GM20431 (cell line): ENCODE measurements around the gene SSU72.

Source experiments
- in situ Hi-C: fragments of 300-500 bp; cut with MseI, MboI; formaldehyde crosslinking; loops from one replicate; pipeline ENCODE4 v1.15.0; 2020; ENCODE audit warnings: low sequenced_read_pairs; ENCODE audit not compliant: unreplicated experiment

The SSU72 gene

DNA sequence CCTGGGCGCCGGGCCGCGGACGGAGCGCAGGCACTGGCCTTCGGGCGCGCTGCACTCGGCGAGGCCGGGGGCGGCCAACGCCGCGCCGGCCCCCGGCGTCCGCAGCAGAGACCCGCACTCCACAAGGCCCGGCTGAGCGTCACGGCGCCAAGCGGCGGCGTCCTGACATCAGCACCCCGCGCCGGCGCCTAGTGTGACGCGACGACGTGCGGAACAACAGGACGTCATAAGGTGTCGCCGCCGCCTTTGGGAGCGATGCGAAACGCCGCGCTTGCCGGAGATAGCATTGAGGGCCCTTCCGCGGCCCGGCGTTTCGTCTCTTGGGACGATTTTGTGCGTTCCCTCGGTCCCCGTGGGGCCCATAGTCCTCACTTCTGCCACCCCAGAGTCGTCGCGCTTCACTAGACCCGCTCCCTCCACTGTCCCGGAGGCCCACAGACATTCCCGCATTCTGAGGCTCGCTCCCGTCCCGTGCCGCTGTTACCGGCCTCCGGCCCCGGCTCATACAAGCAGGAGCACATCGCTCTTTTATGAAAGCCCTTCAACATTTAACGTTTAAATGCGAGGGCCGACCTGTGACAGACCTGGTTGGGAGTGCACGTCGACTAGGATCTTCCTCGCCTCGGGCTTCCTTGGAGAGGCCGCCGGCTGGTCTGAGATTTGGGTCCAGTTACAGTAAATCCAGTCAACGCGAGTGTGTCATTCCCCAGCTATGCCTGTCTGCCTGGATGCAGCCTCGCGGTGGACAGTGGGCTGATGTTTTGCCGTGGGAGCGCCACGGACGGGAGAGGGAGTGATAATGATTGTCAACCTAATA, at the start of gene SSU72:
SSU72 (minus strand) TSS at position 143 of the 817 bp plus-strand sequence. CDS start 306 bp downstream, outside the sequence.
- in situ Hi-C loops = no loop called here

DNA sequence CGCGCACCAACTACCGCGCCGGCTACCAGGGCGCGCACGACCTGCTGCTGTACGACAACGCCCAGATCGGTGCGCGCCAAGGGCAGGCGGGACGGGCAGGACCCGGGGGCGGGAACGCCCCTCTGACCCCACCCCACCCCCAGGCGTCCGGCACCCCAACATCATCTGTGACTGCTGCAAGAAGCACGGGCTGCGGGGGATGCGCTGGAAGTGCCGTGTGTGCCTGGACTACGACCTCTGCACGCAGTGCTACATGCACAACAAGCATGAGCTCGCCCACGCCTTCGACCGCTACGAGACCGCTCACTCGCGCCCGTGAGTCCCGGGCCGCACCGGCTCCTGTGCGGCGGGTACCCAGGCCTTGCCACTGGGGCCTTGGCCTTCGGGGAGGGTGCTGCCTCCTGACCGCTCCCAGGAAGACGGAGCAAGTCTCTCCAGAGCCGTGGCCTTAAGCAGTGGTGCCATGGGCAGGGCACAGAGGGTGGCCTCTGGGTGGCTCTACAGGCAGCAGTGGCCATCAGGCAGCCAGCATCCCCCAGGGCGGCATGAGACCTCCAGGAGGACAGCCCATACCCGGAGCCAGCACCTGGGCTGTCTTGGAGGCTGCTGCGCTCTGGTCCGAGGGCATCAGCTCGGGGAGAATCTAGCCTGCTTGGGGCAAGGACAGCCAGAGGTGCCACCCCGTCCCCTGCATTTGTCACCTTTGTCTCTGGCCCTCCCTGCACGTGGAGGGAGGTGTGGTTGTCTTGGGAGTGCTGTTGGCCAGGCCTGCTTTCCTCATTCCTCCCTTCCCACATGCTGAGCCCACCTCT, 49.2 kb upstream of the SSU72 start:
- in situ Hi-C loops = no loop called here

DNA sequence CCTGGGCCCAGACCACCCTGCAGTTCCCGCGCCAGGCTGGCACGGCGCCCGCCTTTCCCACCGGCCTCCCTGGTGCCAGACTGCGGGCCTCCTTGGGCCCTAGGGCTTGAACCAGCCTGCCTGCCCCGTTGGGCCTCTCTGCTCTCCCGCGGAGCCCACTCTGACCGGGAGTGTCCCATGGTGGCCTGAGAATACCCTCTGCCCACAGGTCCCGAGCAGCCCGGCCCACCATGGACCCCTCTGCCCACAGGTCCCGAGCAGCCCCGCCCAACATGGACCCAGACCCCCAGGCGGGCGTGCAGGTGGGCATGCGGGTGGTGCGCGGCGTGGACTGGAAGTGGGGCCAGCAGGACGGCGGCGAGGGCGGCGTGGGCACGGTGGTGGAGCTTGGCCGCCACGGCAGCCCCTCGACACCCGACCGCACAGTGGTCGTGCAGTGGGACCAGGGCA, 48.5 kb upstream of the SSU72 start:
- in situ Hi-C loops = no loop called here

GRCh38 chr1:1622788-1623094, 48.1 kb upstream of the SSU72 start:
- in situ Hi-C loops = no loop called here

DNA sequence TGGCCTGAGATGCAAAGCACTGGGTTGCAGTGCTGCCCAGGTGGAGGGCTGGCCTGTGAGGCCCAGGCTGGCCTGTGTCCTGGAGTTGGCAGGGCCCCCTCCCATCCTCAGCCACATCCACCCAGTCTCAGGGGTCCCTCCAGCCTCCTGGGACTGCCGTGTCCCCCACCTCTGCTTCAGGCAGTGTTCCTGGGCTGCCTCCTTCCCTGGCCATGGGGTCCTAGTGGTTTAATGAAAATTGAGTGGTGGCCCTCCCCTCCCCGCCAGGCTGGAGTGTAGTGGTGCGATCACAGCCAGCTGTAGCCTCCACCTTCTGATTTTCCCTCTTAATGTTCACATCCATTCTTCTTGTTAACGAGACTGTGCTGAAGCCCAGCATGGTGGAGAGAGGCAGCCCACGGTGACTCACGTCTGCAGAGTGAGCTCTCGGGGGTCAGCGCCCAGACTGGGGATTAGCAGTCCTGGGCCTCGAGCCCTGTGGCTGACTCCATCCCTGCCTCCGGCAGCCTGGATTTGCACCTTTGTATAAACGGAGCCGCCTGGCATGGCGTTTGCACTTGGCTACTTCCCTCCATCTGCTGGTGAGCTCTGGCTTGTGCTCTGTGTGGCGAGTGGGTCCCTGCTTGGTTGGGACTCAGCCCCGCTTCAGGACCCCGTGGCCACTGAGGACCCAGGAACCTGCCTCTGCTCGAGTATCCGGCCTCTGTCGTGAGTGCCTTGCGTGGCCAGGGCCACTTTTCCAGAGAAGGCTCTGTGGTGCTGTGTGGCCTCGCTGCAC, 47.5 kb upstream of the SSU72 start:
- in situ Hi-C loops = no loop called here

DNA sequence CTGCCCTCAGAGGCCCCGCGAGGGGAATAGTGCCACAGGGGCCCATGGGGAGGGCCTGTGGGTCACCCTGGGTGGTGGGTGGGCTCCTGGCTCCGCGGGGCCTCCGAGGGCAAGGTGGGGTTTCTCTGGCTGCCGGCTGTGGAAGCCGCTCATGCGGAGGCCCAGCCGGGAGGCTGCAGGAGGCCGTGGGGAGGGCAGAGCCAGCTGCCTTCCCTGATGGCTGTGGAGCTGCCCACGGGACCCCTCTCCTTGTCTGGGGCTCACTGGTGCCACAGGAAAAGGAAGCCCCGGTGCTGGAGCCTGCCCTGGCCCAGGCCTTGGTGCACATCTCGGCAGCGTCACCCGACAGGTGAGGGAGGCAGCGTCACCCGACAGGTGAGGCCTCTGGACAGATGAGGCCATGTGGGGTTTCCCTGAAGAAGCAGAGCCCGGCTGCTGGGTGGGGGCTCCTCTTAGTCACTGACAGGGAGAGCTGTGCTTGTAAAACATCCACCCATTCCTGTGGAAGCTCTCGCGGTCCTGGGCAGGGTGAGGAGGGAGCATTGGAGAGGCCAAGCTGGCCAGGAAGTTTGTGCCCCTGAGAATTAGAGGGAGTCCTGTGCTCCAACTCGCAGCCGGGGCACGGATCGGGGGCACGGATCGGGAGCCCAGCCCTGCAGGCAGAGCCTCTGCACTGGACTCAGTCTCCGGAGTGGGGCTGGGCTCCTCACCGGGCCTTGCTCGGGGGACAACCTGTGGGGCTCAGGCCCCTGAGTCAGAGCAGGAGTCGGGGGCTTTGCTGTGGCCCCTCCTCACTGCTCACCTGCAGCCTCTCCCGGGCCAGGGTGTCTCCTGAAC, 46.7 kb upstream of the SSU72 start:
- in situ Hi-C loops = no loop called here

- in situ Hi-C loops = no loop called here
These were observed 45.9 kb upstream of the SSU72 start for GRCh38 chr1:1620433-1621139.

- in situ Hi-C loops = no loop called here
These were observed 45.3 kb upstream of the SSU72 start for GRCh38 chr1:1619917-1620361.

DNA sequence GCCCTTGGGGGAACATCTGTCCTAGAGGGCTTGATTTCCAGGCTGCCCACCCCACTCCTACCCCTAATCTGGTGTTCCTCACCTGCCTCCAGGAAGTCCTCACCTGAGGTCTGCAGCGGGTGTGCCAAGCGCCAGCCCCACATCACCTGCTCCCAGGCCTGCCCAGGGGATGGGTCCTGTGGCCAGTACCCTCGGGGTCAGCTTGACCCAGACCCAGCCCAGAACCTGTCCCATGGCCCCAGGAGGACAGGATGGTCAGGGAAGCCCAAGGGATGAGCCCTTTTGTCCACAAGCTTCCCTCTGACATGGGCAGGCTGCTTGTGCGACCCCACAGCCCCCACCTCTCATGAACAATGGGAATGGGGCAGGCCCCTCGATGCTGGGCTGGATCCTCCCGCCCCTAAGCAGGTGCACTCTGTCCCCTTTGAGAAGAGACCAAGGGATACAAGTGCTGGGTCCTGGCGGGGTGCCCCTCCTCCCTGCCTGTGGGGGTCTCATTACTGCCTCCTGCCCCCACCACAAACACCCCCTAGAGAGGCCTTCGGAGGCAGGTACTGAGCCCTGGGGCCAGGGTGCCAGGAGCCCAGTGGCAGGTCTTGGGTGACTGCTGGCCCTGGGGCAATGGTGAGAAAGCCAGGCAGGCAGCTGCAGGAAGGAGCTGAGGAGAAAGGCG, 43.9 kb upstream of the SSU72 start:
- in situ Hi-C loops = no loop called here

- in situ Hi-C loops = no loop called here
These were observed 43.3 kb upstream of the SSU72 start for GRCh38 chr1:1617925-1618324.

GRCh38 chr1:1617516-1617915, 42.9 kb upstream of the SSU72 start:
- in situ Hi-C loops = no loop called here

DNA sequence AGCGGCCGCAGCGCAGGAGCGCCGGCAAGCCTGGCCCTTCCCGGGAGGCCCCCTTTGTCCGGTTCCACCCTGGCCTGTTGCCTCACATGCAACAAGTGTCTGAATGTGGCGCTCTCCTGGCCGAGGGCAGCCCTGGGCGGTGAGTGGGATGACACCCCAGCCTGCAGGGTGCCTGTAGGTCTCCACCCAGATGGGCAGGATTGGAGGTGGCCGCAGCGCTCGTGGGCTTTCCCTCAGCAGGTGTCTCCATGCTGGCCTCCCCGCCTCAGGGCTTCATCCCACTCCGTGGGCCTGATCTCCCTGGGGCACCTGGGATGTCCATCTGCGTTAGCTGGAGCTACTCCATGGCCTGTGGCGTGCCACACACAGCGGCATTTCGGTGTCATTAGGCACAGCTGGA, 42.2 kb upstream of the SSU72 start:
- in situ Hi-C loops = no loop called here

DNA sequence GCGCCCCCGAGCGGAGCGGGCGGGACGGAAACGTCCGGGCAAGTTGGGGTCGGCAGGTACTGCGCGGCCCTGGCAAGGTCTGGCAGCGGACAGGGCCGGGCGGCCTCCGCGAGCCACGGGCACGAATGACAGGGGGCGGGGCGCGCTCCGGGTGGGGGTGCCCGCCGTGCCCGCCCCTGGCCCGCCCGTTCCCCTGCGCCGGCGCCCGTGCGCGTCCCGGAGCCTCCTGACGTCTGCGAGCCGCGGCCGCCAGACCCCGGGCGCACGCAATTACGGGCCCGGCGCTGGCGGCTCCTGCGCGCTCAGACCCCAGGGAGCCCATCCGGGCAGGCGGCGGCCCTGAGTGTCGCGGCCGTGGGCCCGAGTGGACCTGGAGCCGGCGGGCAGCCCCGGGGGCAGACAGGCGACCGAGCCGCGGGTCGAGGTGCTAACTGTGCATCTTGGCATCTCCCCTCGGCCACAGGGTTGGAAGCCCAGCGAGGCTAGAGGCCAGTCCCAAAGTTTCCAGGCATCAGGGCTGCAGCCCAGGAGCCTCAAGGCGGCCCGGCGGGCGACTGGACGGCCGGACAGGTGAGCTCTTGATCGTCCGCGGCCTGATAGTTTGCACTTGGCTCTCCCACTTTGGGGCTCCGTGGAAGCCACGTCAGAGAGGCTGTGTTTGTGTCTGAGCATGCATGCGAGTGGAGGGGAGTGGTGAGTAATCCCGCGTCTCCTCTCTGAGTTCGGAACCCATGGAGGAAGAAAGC, 41.6 kb upstream of the SSU72 start:
- in situ Hi-C loops = no loop called here

DNA sequence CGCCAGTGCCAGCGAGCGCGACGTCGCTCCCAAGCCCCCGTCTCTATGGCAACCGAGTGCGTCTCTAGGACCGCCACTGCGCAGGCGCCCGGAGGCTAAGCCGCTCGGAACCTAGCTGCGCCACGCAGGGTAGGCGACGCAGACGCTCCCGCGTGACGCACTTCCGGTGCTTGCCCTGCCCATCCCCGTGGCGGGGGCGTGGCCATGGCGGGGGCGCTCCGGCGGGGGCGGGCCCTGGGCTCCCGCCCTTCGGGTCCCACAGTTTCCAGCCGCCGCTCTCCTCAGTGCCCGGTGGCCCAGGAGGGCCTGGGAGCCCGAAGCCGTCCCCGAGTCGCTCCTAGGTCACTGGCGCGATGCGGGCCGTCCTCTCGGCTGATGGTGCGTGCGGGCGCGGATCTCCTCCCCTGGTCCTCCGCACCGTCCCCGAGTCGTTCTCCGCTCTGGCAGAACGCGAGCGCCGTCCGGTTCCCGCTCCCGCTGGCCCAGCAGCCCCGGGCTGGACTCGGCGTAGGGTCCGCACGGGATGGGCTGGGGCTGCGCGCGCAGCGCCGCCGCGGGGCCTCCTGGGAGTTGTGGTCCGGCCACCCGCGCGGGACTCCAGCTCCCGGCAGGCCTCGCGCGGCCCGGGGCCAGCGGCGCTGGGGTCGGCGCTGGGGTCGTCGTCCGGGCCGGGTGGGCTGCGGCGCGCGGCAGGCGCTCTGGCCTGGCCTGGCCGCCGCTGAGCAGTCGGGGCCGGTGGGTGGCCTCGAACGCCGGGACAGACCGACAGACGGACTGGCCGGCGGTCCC, 40.8 kb upstream of the SSU72 start, which contains the start of gene MIB2:
MIB2 (plus strand) TSS at position 245 of the 789 bp plus-strand sequence. CDS start 7,953 bp downstream, outside the sequence.
- in situ Hi-C loops = no loop called here

DNA sequence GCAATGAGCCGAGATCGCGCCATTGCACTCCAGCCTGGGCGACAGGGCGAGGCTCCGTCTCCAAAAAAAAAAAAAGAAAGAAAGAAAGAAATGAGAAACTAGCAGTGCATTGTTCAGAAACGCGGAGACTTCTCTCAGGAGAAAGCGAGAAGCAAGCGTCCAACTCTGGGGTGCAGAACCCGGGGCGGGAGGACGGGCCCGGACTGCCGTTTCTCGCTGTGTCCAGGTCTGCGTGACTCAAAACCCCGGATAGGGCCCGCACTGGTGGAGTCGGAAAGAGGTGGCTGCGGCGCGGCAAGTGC, 40.2 kb upstream of the SSU72 start:
- in situ Hi-C loops = no loop called here

DNA sequence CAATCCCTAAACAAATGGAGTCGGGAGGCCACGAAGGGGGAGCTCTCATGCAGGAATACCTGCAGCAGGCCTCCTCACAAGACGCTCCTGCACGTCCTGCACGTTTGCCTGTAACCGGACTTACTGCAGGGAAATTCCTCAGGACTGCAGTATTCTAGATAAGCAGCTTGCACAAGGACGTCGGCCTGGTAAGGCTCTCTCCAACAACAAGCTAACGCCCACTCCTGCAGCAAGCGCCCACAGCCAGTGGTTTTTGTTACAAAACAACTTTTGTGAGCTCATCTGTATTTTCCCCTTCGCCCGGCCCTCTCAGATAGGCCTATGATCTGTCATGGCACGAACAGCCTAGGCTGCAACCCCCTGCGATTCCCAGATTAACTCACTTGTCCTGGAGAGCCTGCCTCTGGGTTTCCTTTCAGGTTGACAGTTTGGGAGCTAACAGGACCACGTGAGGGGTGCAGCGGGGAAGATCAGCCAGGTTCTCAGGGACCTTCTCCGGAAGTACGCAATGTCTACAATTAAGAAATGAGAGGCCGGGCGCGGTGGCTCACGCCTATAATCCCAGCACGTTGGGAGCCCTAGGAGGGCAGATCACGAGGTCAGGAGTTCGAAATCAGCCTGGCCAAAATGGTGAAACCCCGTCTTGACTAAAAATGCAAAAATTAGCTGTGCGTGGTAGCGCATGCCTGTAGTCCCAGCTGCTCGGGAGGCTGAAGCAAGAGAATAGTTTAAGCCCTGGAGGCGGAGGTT, 39.7 kb upstream of the SSU72 start:
- in situ Hi-C loops = no loop called here
